Epithelial cell of proximal tubule (primary cell): ENCODE results near the gene PAQR8. TPM values are rescaled to one million over a fixed set of nuclear protein-coding genes. Genes with fewer than 3 reads are reported as not detected.
A peak's percentile ranks its signal among the peaks of the same experiment; 100 is the strongest.

Experiments used
- DNase-seq: peaks from one replicate; pipeline ENCODE4 v3.0.0-alpha.2; 2011; ENCODE audit warnings: low read depth
- H3K4me3 ChIP-seq: 2 replicates; pipeline ENCODE4 v1.5.1; 2011; ENCODE audit warnings: low read depth, mild to moderate bottlenecking, low read length
- CTCF ChIP-seq: conservative IDR thresholded peaks from 2 replicates; pipeline ENCODE4 v1.5.1; 2012; ENCODE audit warnings: low read depth, mild to moderate bottlenecking, low read length
- total RNA-seq: library from RNA; depleted of rRNA; stranded (reverse); fragments of >200 nt; gene quantifications from 2 replicates; pipeline ENCODE4 v1.2.3, GENCODE V29; 2015

The PAQR8 gene
- total RNA-seq, 1 donor from 2014 or later = 8.2 TPM

GRCh38 chr6:52394251-52394666, 32.3 kb downstream of the PAQR8 start:
- TF ChIP-seq CTCF = no peak
- no peak for DNase-seq
- no peak overlapping the region for H3K4me3 ChIP-seq

- TF ChIP-seq CTCF = no peak
- DNase-seq = no peak
Observed at GRCh38 chr6:52395969-52396368, 34.0 kb downstream of the PAQR8 start.

GRCh38 chr6:52399511-52400312, 37.8 kb downstream of the PAQR8 start:
- no peak overlapping the region for H3K4me3 ChIP-seq
- TF ChIP-seq CTCF = peak; percentile 90
- DNase-seq = no peak

More at GRCh38 chr6:52395969-52396368, 34.0 kb downstream of the PAQR8 start:
- H3K4me3 ChIP-seq = no peak overlapping the region

GRCh38 chr6:52400313-52401041, 38.5 kb downstream of the PAQR8 start:
- DNase-seq = no peak
- TF ChIP-seq CTCF = no peak
- H3K4me3 ChIP-seq = no peak overlapping the region

- no peak for DNase-seq
- TF ChIP-seq CTCF = no peak
- no peak overlapping the region for H3K4me3 ChIP-seq
Observed at GRCh38 chr6:52403086-52403485, 41.1 kb downstream of the PAQR8 start.

- no peak for DNase-seq
- no peak for TF ChIP-seq CTCF
Observed at GRCh38 chr6:52403627-52404026, 41.7 kb downstream of the PAQR8 start.

GRCh38 chr6:52405243-52405642, 43.3 kb downstream of the PAQR8 start:
- no peak overlapping the region for H3K4me3 ChIP-seq
- no peak for DNase-seq
- no peak for TF ChIP-seq CTCF

More at GRCh38 chr6:52403627-52404026, 41.7 kb downstream of the PAQR8 start:
- no peak overlapping the region for H3K4me3 ChIP-seq
